ENCODE measurements around the gene KCNQ1. TPM values are rescaled to one million over a fixed set of nuclear protein-coding genes. Genes with fewer than 3 reads are reported as not detected.

KCNQ1 gene
- total RNA-seq, 1 experiment from 2014 or later = 2.3 TPM

DNA sequence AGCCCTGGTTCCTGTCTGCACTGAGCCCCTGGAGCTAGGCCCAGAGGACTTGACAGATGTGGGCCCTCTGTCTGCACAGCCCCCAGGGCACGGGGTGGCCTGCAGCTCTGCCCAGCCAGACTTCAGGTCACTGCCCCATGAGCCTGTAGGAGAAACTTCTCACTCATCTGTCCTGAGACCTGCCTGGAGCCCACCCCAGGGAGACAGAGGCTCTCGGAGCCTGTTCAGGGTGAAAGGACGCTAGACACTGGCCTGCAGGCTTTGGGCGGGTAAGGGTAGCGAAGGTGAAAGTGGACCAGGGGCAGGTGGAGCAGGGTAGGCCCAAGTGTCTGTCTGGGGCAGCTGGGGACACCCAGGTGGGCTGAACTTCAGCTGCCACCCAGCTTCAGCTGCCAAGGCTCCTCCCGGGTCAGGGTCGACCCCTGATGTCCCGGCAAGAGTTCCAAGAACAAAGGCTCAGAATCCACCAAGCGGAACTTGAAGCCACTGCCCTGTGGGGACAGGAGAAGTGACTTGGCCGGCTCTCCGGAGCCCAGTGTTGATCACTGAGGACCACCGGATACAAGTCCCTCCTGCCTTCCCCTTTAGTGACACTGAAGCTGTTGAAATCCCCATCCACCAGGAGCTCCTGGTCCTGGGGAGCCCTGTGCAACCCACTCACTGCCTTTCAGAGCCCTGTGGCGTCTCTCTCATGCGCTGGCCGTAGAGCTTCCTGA lies 90.3 kb downstream of the KCNQ1 start:
- H4K91ac ChIP-seq (ENCODE audit: insufficient read length, low read depth, low read length) = no peak overlapping the region
- Mint-ChIP-seq H3K36me3 (ENCODE audit: insufficient read depth in 1 of 3, low read depth in 3 of 3) (no peaks in the 10 kb centered on the region; a peak in 1 of 7 replicates), H3K4me1 (peaks cover 11 to 16% of the 10 kb centered on the region in 2 experiments), H3K9me3 (no peaks in the 10 kb centered on the region), H3K4me3 (no peak overlapping the region), H3K27ac (no peak overlapping the region; a peak in 1 of 7 replicates), H3K27me3 (ENCODE audit: low read depth) (peaks cover 74% of the 10 kb centered on the region)
- H2BK12ac ChIP-seq (ENCODE audit: insufficient read length, low read depth, low read length) = no peak overlapping the region
- H3K18ac ChIP-seq (ENCODE audit: insufficient read length, low read depth, low read length) = no peak overlapping the region
- H4K5ac ChIP-seq (ENCODE audit: insufficient read length, low read depth, low read length) = no peak overlapping the region
- no peaks in the 10 kb centered on the region for H3K79me1 ChIP-seq (ENCODE audit: insufficient read depth, low read depth, low read length, poor library complexity, severe bottlenecking)
- no peak overlapping the region for H2BK120ac ChIP-seq (ENCODE audit: low read depth, low read length, poor library complexity, severe bottlenecking)
- no peaks in the 10 kb centered on the region for H3K9me3 ChIP-seq (ENCODE audit: control insufficient read depth, low read depth, low read length)
- H3K4me2 ChIP-seq (ENCODE audit: insufficient read depth, insufficient read length, low read length) = no peak overlapping the region
- H3K23ac ChIP-seq (ENCODE audit: insufficient read length, low read depth, low read length) = no peak overlapping the region
- H3K14ac ChIP-seq (ENCODE audit: insufficient read depth, low read length) = no peak overlapping the region; the same call in 1 of the 2 replicates
- no peak overlapping the region for H3K56ac ChIP-seq (ENCODE audit: insufficient read length, low read depth, low read length)
- H3K4ac ChIP-seq (ENCODE audit: low read depth, low read length) = no peak overlapping the region
- H3K9ac ChIP-seq (ENCODE audit: extremely low read depth, insufficient read length, low read length) = no peak overlapping the region
- no peak overlapping the region for H2BK20ac ChIP-seq (ENCODE audit: low read depth, low read length, poor library complexity, severe bottlenecking)
- no CpG with 5 or more reads among the region's 15 CpGs for WGBS (ENCODE audit: extremely low coverage, insufficient read length, low lambda C conversion rate)
- no peaks in the 10 kb centered on the region; the same call in 1 of the 2 replicates for H3K27me3 ChIP-seq (ENCODE audit: insufficient read depth, low read length)
- H2AFZ ChIP-seq (ENCODE audit: low read length) = no peak overlapping the region
- no peak overlapping the region for H3K27ac ChIP-seq (ENCODE audit: insufficient read length, low read depth, low read length)
- no peak overlapping the region for H2AK5ac ChIP-seq (ENCODE audit: insufficient read length, low read length)
- no peak overlapping the region for H4K8ac ChIP-seq (replicated peaks; ENCODE audit: insufficient read length, low read depth, low read length)
- H3K23me2 ChIP-seq (ENCODE audit: insufficient read length, low read depth, low read length, poor library complexity, severe bottlenecking) = no peaks in the 10 kb centered on the region
- no peak overlapping the region for H2BK5ac ChIP-seq (ENCODE audit: insufficient read length, low read length)
- TF ChIP-seq, protein P1, sequence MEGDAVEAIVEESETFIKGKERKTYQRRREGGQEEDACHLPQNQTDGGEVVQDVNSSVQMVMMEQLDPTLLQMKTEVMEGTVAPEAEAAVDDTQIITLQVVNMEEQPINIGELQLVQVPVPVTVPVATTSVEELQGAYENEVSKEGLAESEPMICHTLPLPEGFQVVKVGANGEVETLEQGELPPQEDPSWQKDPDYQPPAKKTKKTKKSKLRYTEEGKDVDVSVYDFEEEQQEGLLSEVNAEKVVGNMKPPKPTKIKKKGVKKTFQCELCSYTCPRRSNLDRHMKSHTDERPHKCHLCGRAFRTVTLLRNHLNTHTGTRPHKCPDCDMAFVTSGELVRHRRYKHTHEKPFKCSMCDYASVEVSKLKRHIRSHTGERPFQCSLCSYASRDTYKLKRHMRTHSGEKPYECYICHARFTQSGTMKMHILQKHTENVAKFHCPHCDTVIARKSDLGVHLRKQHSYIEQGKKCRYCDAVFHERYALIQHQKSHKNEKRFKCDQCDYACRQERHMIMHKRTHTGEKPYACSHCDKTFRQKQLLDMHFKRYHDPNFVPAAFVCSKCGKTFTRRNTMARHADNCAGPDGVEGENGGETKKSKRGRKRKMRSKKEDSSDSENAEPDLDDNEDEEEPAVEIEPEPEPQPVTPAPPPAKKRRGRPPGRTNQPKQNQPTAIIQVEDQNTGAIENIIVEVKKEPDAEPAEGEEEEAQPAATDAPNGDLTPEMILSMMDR (conservative IDR thresholded peaks at IDR 0.05) = no peak
- no peak overlapping the region for H2BK15ac ChIP-seq (ENCODE audit: low read depth, low read length)
- no peak for DNase-seq
- peaks cover 2% of the 10 kb centered on the region; the same call in 1 of the 2 replicates for H3K4me1 ChIP-seq (ENCODE audit: insufficient read depth, low read length)
- H3K79me2 ChIP-seq (ENCODE audit: insufficient read depth, low read length) = no peaks in the 10 kb centered on the region
- no peaks in the 10 kb centered on the region for H4K20me1 ChIP-seq (ENCODE audit: control insufficient read depth, insufficient read depth, insufficient read length)
- H3T11ph ChIP-seq (ENCODE audit: low read length) = no peak overlapping the region

All from H9 (cell line).